Measurements from ENCODE around the gene XPO6. TPM values are rescaled to one million over a fixed set of nuclear protein-coding genes. Genes with fewer than 3 reads are reported as not detected.

The XPO6 gene
- total RNA-seq, 1 experiment from 2014 or later: 124 TPM

GRCh38 chr16:28072087-28072486 lies 139.7 kb downstream of the XPO6 start:
- no peak overlapping the region for H2BK12ac ChIP-seq (ENCODE audit: insufficient read length, low read depth, low read length)
- no peaks in the 10 kb centered on the region for H4K20me1 ChIP-seq (ENCODE audit: control insufficient read depth, insufficient read depth, insufficient read length)
- H3K4ac ChIP-seq (ENCODE audit: low read depth, low read length): no peak overlapping the region
- H3K27ac ChIP-seq (ENCODE audit: insufficient read length, low read depth, low read length): no peak overlapping the region
- H4K8ac ChIP-seq (replicated peaks; ENCODE audit: insufficient read length, low read depth, low read length): no peak overlapping the region
- no peaks in the 10 kb centered on the region for H3K79me2 ChIP-seq (ENCODE audit: insufficient read depth, low read length)
- H3K4me2 ChIP-seq (ENCODE audit: insufficient read depth, insufficient read length, low read length): no peak overlapping the region
- peaks cover 10% of the 10 kb centered on the region for H3K27me3 Mint-ChIP-seq (ENCODE audit: low read depth)
- H2AFZ ChIP-seq (ENCODE audit: low read length): no peak overlapping the region
- no peak overlapping the region for H3K56ac ChIP-seq (ENCODE audit: insufficient read length, low read depth, low read length)
- no peak overlapping the region for H3K27ac Mint-ChIP-seq
- no CpG with 5 or more reads among the region's 4 CpGs for WGBS (ENCODE audit: extremely low coverage, insufficient read length, low lambda C conversion rate)
- H3K4me1 ChIP-seq (ENCODE audit: insufficient read depth, low read length): no peaks in the 10 kb centered on the region
- no peak overlapping the region for H2BK15ac ChIP-seq (ENCODE audit: low read depth, low read length)
- H3K14ac ChIP-seq (ENCODE audit: insufficient read depth, low read length): no peak overlapping the region
- H2BK20ac ChIP-seq (ENCODE audit: low read depth, low read length, poor library complexity, severe bottlenecking): no peak overlapping the region
- H3K9me3 ChIP-seq (ENCODE audit: control insufficient read depth, low read depth, low read length): no peaks in the 10 kb centered on the region
- no peaks in the 10 kb centered on the region for H3K23me2 ChIP-seq (ENCODE audit: insufficient read length, low read depth, low read length, poor library complexity, severe bottlenecking)
- TF ChIP-seq, protein P1, sequence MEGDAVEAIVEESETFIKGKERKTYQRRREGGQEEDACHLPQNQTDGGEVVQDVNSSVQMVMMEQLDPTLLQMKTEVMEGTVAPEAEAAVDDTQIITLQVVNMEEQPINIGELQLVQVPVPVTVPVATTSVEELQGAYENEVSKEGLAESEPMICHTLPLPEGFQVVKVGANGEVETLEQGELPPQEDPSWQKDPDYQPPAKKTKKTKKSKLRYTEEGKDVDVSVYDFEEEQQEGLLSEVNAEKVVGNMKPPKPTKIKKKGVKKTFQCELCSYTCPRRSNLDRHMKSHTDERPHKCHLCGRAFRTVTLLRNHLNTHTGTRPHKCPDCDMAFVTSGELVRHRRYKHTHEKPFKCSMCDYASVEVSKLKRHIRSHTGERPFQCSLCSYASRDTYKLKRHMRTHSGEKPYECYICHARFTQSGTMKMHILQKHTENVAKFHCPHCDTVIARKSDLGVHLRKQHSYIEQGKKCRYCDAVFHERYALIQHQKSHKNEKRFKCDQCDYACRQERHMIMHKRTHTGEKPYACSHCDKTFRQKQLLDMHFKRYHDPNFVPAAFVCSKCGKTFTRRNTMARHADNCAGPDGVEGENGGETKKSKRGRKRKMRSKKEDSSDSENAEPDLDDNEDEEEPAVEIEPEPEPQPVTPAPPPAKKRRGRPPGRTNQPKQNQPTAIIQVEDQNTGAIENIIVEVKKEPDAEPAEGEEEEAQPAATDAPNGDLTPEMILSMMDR (conservative IDR thresholded peaks at IDR 0.05): no peak
- H3K79me1 ChIP-seq (ENCODE audit: insufficient read depth, low read depth, low read length, poor library complexity, severe bottlenecking): no peaks in the 10 kb centered on the region
- H3K23ac ChIP-seq (ENCODE audit: insufficient read length, low read depth, low read length): no peak overlapping the region
- H3K18ac ChIP-seq (ENCODE audit: insufficient read length, low read depth, low read length): no peak overlapping the region
- H2BK120ac ChIP-seq (ENCODE audit: low read depth, low read length, poor library complexity, severe bottlenecking): no peak overlapping the region
- H3K9ac ChIP-seq (ENCODE audit: extremely low read depth, insufficient read length, low read length): no peak overlapping the region
- H3T11ph ChIP-seq (ENCODE audit: low read length): no peak overlapping the region
- H2BK5ac ChIP-seq (ENCODE audit: insufficient read length, low read length): no peak overlapping the region
- H4K91ac ChIP-seq (ENCODE audit: insufficient read length, low read depth, low read length): no peak overlapping the region
- peaks cover 4 to 5% of the 10 kb centered on the region in 2 experiments; a peak in 1 of 4 replicates for H3K4me1 Mint-ChIP-seq
- H2AK5ac ChIP-seq (ENCODE audit: insufficient read length, low read length): no peak overlapping the region
- no peaks in the 10 kb centered on the region; a peak in 1 of 5 replicates for H3K9me3 Mint-ChIP-seq
- H3K4me3 Mint-ChIP-seq: no peak overlapping the region
- H4K5ac ChIP-seq (ENCODE audit: insufficient read length, low read depth, low read length): no peak overlapping the region
- no peak for DNase-seq
- H3K36me3 Mint-ChIP-seq (ENCODE audit: insufficient read depth in 1 of 3, low read depth in 3 of 3): no peaks in the 10 kb centered on the region
- no peaks in the 10 kb centered on the region for H3K27me3 ChIP-seq (ENCODE audit: insufficient read depth, low read length)

Measured in H9 (cell line).